Fibroblast of peridontal ligament (primary cell): ENCODE measurements around the gene NASP.

Source experiments
- DNase-seq: peaks from one replicate; pipeline ENCODE4 v3.0.0-alpha.2; 2010; ENCODE audit errors: extremely low read depth

NASP gene

DNA sequence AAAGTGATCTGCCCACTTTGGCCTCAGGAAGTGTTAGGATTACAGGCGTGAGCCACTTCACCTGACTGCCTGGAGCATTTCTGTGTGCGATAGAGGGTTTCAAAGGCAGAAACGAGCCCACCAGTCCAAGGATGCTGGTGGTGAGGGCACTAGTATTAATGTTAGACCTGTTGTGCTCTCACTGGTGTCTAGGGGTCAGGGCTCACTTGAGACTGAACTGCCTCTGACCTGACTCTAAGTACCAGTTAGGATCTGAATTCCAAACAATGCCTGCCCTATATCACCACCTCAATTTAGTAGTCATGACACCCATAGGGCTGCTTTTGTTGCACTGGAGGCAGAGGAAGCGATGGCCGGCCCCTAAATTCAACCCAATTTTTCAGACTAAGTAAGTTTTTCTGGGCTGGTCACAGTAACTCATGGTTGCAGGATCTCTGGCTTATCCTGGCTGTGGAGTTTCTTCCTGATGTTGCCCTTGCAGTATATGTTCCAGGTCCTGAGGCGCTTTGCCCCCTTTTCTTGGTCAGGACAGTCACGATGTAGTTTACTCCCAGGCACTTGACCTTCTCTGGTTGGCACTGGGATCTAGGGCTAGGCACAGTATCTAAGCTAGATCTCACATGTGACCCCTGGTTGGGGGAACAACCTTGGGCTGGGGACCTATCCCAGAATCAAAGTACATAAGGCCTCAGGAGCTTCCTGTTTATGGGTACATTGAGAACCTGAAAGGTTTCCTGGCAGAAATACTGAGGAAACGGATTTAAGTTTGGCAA, 35.5 kb downstream of the NASP start:
- DNase-seq: no peak

DNA sequence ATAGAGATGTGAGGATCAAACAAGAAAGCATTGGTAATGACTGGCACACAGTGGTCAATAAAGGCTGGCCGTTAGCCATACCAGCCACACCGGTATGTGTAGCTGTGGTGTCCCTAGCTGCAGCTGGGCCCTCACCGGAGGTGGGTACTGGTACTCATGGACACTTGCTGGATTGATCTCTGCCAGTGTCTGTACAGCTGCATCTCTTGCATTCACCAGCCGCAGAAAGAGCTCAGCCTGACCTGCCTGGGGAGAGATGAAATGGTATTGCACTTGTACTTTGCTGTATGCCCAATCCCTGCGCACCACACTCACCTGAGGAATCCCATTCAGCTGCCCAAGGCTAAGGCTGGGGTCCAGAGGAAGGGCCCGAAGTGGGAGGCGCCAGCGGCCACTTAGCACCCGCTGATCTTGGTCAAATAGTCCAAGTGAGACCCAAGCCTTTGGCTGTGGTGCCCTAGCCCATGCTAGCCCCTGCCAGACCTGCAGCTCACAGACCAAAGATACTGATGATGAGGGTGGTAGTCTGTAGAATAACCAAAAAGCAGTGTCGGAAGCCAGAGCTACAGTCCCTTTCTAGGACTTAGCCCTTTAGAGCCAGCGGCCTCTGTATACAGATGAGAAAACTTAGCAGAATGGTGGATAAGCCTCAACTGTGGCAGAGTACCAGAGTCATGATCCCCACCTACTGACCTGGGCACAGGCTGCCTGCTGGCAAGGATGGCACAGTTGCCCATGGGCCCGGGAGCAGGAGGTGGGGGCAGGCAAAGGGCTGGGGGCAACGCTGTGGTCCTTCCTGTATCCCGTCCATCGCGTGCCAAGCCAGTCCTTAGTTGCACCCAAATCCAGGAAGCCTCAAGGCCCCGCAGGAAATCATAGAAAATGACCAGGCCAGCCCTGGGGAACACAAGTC, 37.0 kb downstream of the NASP start:
- no peak for DNase-seq

DNA sequence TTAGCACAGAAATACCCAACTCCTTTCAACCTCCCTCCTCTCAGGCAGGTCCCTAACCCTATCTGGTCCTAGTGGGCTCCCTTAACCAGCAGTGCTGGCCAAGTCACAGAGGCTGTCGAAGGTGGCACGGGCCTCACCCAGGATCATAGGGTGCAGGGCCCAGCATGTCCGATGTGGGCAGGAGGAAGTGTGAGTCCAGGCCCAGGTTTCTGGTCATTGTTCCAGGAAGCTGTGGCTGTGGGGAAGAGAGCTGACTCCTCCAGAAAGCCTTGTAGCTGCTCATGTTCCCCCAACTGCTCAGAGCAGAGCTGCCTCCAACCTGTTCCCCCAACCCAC, 37.6 kb downstream of the NASP start:
- DNase-seq: no peak

DNA sequence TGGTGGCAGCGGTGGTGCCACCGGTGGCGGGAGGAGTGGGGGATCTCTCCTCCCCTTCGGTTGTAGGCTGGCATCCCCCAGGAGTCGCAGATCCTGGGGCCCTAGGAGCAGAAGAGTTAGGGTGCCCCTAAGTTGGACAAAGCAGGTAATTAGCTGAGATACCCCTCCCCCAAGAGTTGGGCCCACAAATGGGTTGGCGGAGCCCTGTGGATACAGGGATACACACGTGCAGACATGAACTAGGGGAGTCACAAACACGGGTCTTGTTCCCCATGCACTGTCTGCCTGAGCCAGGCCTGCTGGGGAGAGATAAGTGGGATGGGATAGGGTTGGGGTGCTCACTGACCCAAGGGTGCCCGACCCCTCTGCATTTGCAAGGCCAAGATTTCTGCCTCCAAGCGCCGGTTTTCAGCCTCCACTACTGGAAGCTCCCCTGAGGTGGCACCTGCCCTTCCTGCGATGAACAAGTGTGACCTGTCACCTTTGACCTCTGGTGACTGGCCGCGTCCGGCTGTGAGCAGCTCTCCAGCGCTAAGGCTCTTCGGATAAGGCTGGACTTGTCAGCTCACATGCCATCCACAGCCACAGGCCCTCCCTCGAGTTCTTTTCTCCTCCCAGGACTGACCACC, 38.2 kb downstream of the NASP start:
- no peak for DNase-seq

DNA sequence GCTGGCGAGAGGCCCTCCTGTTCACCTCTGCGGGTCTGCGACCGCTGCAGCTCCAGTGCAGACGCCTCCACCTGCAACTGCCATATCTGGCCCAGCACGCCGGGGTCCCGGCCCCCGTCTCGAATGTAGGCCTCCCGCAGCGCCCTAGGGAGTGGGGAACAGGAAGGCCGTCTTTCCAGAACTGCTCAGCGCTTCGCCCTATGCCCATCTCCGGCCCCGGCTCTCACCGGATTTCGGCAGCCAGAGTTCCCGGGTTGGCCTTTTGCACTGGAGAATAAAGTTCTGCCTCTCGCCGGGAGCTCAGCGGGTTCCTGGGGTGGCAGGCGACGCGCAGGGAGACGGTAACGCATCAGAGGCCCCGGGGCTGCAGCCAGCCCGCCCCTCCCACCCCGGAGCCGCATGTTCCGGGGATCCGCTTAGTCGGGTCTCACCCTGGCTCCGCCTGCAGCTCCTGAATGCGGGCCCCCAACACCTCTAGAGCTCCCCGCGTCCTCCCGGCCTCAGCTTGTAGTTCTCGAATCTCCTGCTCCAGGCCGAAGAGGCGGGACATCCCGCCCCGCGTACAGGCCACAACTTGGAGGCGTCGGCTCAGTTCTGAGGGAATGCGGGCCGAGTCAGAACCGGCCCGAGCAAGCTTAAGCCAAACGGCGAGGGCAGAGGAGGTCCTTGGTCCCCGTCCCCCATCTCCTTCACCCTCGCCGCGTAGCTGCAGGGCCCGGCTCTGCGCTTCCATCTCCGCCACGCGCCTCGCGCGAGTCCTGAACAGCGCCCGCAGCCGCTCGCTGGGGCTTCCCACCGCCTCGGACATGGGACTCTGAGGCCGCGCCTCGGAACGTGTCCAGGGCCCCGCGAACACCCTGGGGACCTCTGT, 38.9 kb downstream of the NASP start:
- no peak for DNase-seq

DNA sequence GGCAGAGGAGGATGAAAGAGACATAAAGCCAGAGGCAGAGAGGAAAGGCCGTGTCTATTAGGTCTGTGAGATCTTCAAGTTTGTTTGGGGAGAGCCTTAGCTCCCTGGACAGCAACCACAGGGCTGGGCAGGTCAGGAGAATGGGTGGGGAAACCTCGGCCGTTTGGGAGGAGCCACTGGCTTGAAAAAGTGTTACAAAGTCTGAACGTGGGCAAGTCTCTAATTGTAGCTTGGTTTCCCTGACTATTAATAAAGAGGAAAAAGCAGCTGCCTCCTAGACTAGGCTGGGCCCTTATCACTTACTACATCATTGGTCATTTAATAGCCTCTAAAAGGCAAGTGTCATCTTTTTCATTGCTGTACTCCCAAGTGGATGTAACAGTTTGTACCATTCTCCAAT, 40.1 kb downstream of the NASP start, which contains the start of gene CCDC17:
Gene CCDC17 (minus strand): TSS at position 83 of the 400 bp plus-strand sequence. CDS start 145 bp downstream, outside the sequence.
- no peak for DNase-seq

DNA sequence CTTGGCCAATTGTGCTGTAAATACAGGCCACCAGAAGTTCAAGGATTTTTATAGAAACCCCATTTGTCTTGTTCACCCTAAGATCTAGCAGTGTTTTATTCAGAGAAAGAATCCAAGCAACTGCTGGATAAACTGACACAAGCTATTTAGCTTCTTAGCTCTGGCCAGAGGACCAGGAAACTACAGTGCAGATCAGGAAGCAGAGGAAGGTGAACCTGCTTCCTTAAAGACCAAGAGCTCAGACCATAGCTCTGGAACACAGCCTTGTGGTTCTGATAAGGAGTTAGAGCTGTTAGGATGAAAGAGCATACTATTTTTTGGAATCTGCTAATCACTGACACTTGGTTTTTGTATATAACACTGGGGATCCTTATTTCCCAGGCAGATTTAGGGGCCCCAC, 45.2 kb downstream of the NASP start:
- no peak for DNase-seq

DNA sequence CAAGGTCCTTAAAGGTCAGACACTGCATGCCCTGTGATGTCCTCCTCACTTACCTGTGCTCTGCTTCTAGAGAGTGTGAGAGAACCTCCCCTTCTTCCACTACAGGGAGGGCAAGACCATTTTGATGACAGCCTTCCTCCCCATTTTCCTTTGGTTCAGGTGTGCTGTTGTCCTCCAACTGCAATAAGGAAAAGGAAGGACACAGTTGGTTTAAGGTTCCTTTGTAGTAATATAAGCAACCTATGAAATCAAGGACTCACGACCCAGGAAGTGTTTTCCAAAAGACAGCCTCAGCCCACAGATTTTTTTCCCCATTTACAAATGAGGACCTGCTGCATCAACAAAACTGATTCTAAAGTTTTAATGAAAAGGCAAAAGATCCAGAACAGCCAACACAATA, 46.6 kb downstream of the NASP start:
- DNase-seq: no peak

DNA sequence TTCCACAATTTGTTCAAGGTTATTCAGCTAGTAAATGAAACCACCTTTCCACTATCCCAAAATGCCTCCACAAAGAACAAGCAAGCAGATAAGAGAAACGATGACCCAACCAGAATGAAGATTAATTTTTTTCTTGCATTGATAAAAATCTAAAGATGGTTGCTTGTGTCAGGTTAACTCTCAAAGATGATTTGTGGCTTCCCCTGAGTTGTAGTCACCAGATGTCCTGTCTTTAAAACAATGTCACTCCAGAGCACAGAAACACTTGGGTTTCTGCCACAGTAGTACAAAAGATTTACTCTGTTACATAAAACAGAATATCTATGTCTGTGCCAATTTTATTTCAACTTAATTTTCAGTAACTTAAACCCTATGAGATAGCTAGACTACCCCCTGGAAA, 51.4 kb downstream of the NASP start:
- no peak for DNase-seq

DNA sequence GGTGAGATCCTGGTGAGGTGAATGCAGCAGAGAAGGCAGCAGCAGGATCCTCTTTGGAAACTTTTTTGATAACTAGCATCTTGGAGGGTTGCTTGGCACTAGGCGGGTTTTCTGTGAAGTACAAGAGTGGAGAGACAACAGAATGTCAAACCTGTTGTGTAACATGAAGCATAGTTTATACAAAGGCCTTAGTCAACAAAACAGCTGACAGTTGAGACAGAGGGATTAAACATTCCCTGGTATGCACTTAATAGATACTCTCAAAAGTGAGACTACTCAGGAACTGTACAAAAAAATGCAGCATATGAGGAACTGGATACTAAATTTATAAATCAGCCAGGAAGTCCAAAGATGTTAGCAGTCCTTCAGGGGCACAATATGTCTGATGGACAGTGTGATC, 56.5 kb downstream of the NASP start:
- no peak for DNase-seq

DNA sequence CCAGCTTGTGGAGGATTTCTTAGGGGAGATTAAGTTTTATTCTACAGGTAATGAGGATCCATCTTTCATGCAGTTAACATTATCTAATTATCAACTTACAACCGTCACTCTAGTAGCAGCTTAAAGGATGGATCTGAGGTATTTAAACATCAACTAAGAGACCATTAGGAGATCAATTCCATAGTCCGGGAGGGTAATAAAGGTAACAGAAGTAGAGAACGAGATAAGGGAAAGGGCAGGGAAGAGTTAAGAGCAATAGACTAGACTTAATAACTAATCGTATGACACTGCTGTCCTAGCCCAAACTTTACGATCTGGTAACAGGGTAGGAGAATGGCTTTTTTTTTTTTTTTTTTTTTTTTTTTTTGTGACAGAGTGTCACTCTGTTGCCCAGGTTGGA, 59.5 kb downstream of the NASP start:
- no peak for DNase-seq

DNA sequence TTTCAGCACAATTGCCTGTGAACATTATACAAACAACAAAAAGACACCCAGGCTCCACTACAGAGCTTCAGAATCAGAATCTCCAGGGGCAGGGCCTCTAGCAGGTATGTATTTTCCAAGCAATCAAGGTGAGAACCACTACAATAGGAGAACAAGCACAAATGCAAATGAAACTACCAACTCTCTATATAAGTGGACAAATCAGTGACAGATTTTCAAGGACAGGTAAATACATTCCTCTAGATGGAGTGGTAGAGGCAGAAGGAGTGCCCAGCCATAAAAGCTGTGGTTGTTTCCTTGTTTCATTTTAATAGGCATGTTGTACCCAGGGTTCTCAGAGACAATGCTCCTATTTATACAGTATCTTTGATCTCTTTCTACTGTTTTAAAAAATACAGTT, 60.1 kb downstream of the NASP start:
- DNase-seq: no peak

DNA sequence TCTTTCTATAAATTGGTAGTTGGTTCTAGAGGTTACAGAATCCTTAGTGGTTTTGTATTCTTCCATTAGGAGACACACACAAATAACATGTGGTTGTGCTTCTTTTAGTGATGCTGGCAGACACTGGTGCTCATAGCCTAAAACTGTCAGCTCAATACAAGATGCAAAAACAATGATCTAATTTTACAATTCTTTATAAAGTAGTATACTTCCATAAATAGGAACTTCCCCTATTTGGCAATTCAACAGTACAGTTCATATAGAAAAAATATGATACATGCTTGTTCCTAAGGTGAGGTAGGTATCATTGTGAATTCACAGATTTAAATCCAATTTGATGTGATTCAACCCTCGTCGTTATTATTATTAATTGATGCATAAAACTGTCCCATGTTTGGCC, 60.8 kb downstream of the NASP start:
- no peak for DNase-seq

DNA sequence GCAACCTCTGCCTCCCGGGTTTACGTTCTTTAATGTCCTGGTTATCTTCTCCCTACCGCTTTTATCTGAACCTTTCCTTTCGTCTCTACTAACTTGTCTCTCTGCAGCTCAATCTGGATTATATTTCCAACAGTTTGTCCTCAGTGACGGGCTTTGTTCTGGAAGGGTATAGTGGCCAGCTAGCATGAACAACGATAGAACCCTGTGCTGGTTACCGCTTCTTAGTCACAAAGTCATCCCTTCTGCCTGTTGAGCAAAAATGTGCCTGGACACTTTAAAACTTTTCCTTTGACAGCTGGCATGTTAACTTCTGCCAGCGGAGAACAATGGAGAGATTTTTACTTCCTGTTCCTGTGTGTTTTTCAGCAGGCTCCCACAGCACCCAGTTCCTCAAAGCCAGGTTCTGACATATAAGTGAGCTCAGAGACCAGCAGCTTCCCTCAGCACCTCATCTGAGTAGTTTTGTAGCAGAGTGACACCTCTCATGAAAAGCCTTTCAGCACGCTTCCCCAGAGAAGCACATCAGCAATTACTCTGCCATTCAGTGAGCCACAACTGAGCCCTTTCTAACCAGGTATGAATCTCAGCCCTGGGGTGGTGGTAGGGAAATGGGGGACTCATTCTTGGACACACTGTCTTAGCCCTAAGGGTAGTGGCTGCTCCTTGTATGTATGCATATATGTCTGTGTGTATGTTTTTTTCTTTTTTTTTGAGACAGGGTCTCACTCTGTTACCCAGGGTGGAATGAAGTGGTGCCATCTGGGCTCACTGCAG, 63.6 kb downstream of the NASP start:
- no peak for DNase-seq

DNA sequence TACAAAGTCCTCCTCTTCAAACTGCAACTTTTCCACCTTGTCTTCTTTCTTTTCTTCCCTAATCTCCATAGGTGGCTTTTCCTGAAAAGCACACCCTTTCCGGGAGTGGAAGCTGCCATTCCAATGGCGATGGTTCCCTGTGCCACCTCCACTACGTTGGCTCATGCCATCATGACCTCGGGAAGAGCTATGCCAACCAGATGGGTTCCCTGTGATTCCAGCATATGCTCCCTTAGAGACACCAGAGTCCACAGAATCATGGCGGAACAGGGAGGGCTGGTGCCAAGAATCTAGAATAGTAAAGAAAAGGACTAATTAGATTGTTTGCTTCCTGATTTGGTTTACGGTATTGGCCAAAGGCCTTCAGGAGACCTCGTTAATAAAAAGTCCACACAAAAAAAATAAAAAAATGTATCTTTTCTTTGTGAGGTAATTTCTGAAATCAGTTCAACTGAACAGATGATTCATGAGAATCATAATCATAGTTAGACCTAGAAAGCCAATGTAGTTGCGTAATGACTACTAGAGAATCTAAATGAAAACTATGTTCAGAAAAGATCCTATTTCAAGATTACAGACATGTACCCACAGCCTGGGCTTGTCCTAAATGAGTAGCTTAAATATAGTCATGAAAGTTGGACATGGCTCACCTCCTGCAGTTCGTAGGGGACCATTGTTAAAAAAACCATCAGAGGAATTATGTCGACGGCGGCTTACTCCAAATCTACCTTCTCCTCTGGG, 70.9 kb downstream of the NASP start:
- DNase-seq: peak; percentile 88

DNA sequence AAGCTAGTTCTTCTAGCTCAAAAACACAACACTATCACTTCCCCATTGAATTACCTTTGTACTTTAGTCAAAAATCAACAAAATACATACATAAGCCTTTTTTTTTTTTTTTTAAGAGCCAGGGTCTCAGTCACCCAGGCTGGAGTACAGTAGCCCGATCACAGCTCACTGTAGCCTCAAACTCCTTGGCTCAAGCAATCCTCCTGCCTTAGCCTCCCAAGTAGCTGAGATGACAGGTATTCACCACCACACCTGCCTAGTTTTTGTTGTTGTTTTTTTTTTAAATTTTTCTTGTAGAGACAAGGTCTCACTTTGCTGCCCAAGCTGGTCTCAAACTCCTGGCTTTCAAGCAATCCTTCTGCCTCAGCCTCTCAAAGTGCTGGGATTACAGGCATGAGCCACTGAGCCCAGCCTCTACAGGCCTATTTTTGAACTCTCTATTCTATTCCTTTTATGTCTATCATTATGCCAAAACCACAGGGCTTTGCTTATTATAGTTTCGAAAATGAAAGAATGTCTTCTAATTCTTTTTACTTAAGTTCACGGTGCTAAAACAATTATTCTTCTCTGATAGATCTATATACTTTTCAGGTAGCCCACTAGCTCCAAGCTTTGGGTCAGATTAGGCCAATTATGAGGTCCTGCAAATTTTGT, 72.9 kb downstream of the NASP start:
- DNase-seq: no peak

DNA sequence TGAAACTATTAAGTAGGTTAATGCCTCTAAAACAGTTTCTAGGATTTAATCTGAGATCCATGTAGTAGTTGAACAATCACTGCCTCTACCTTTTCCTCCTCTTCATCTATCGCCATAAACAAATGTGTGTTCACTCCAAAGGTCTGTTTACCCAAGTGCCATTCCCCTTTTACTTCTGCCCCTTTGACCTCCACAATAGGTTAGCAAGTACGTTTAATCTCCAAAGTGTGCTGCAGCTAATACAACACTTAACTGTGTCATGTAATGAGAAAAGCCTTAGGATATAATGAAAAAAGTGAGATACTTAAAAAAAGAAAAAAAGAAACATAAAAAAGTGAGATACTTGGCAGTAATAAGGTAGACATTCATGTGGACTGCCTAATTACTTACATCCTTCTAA, 74.3 kb downstream of the NASP start:
- DNase-seq: no peak

DNA sequence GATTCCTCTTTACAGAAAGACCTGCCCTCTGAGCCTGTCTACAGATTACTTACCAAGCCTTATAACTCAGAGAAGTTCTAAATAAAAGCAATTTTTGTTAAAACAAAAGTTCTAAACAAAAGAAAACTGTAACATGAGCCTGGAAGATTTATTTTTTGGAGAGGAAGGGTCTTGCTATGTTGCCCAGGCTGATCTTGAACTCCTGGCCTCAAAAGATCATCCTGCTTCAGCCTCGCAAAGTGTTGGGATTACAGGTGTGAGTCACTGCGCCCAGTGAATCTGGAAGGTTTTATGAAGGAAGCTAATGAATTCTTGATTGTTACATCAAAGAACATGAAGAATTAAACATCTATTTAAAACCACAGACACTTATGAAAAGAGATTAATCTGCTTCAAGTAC, 75.4 kb downstream of the NASP start:
- no peak for DNase-seq

DNA sequence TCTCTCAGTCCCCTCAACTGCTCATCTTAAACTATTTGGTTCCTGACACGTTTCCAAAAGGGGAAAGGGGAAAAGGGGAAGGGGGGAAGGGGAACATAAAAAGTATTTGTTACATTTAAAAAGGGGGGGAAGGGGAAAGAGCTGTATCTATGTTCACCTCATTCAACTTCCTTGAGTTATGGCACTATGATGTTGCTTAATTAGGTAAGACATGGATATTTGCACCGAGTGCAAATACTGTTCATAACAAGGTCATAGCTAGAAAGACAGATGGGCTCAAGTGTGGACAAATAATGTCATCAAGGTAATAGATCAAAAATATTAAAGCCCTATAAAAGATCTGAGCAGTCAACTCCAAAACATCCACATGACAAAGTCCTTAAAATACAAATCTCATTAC, 76.5 kb downstream of the NASP start:
- DNase-seq: no peak

DNA sequence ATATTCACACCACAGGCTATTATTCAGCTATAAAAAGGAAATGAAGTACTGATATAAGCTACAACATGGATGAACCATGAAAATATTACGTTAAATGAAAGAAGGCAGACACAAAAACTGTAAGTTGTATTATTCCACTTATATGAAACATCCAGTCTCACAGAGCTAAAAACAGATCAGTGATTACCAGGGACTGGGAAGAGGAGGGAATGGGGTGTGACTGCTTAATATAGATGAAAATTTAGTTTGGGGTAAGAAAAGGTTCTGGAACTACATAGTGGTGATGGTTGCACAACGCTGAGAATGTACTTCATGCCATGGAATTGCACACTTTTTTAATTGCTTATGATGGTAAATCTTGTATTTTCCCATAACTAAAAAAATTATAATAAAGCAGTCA, 83.0 kb downstream of the NASP start:
- DNase-seq: no peak
